Fibroblast of lung (primary cell): ENCODE data around the gene RNF215.

Experiments
- EZH2 ChIP-seq: IDR thresholded peaks from 2 replicates; pipeline ENCODE4 v1.5.1; 2012; ENCODE audit warnings: low read length, control low read depth, mild to moderate bottlenecking; ENCODE audit errors: missing control alignments
- TF ChIP-seq, protein P1 (sequence below), 2 donors: IDR thresholded peaks in 1 of 2; conservative IDR thresholded peaks in 1 of 2; 1 replicate in 1 of 2; 2 replicates in 1 of 2; pipeline ENCODE4 v1.5.1; 2011 to 2012; ENCODE audit warnings: low read length in 2 of 2, control low read depth in 1 of 2, inconsistent platforms in 1 of 2, low read depth in 1 of 2, mild to moderate bottlenecking in 1 of 2

DNA sequence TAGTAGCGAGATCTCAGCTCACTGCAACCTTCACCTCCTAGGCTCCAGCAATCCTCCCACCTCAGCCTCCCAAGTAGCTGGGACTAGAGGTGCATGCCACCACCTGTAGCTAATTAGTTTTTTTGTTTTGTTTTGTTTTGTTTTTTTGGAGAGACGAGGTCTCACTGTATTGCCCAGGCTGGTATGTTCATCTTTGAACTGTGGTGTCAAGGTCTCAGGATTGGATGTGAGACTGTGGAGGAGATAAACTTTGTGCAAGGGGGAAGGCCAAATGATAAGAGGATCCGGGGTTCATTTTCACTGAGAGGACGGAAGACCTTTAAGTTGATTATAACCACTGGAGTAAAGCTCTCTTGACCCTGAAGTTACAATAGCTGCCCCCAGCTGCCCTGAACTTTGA lies 18.5 kb upstream of the RNF215 start:
- TF ChIP-seq, protein P1, sequence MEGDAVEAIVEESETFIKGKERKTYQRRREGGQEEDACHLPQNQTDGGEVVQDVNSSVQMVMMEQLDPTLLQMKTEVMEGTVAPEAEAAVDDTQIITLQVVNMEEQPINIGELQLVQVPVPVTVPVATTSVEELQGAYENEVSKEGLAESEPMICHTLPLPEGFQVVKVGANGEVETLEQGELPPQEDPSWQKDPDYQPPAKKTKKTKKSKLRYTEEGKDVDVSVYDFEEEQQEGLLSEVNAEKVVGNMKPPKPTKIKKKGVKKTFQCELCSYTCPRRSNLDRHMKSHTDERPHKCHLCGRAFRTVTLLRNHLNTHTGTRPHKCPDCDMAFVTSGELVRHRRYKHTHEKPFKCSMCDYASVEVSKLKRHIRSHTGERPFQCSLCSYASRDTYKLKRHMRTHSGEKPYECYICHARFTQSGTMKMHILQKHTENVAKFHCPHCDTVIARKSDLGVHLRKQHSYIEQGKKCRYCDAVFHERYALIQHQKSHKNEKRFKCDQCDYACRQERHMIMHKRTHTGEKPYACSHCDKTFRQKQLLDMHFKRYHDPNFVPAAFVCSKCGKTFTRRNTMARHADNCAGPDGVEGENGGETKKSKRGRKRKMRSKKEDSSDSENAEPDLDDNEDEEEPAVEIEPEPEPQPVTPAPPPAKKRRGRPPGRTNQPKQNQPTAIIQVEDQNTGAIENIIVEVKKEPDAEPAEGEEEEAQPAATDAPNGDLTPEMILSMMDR (conservative IDR thresholded peaks at IDR 0.05 in 1 of 2, IDR thresholded peaks at IDR 0.05 in 1 of 2; ENCODE audit: low read depth in 1 of 2, low read length in 2 of 2) = no peak
- no peak for TF ChIP-seq EZH2
